Loucy (cell line): Measurements from ENCODE around the gene ZFAND3.

Experiments
- H2AFZ ChIP-seq: fragments of 200-600 bp; sonication (generic); 2 replicates; pipeline ENCODE4 v1.6.0; 2016; ENCODE audit warnings: antibody characterized with exemption, mild to moderate bottlenecking, low read length, moderate library complexity
- H3F3A ChIP-seq: fragments of 200-600 bp; 2 replicates; pipeline ENCODE4 v1.6.0; 2016; ENCODE audit warnings: antibody characterized with exemption, low read depth, mild to moderate bottlenecking
- H3K27me3 ChIP-seq: fragments of 200-600 bp; sonication (generic); 2 replicates; pipeline ENCODE4 v1.6.1; 2014; ENCODE audit warnings: low read length, mild to moderate bottlenecking; ENCODE audit not compliant: insufficient read depth, poor library complexity, severe bottlenecking
- H3K36me3 ChIP-seq: fragments of 200-600 bp; sonication (generic); 2 replicates; pipeline ENCODE4 v1.6.1; 2016; ENCODE audit warnings: low read length; ENCODE audit not compliant: insufficient read depth
- H3K4me1 ChIP-seq: fragments of 200-600 bp; sonication (generic); 2 replicates; pipeline ENCODE4 v1.5.1; 2014; ENCODE audit warnings: low read length, mild to moderate bottlenecking; ENCODE audit not compliant: insufficient read depth, poor library complexity, severe bottlenecking
- H3K4me2 ChIP-seq: fragments of 200-600 bp; sonication (generic); 2 replicates; pipeline ENCODE4 v1.6.0; 2014; ENCODE audit warnings: antibody characterized with exemption, low read length, low read depth, mild to moderate bottlenecking; ENCODE audit not compliant: poor library complexity, severe bottlenecking
- H3K4me3 ChIP-seq: fragments of 200-600 bp; sonication (generic); 2 replicates; pipeline ENCODE4 v1.5.1; 2014; ENCODE audit warnings: low read length, mild to moderate bottlenecking, mixed read lengths; ENCODE audit not compliant: poor library complexity, severe bottlenecking
- H3K79me2 ChIP-seq: fragments of 200-600 bp; sonication (generic); 2 replicates; pipeline ENCODE4 v1.6.1; 2014; ENCODE audit warnings: low read length; ENCODE audit not compliant: insufficient read depth
- H3K9ac ChIP-seq: fragments of 200-600 bp; sonication (generic); 2 replicates; pipeline ENCODE4 v1.6.0; 2014; ENCODE audit warnings: mild to moderate bottlenecking, low read depth, low read length, moderate library complexity; ENCODE audit not compliant: poor library complexity, severe bottlenecking
- H3K9me2 ChIP-seq: fragments of 200-600 bp; sonication (generic); replicated peaks from 2 replicates; pipeline ENCODE4 v1.6.1; 2016; ENCODE audit warnings: low read depth, low read length, mixed read lengths
- H3K9me3 ChIP-seq: fragments of 200-600 bp; sonication (generic); 2 replicates; pipeline ENCODE4 v1.6.1; 2014; ENCODE audit warnings: mild to moderate bottlenecking, antibody characterized with exemption, low read length, low read depth; ENCODE audit not compliant: insufficient read depth
- H4K20me1 ChIP-seq: fragments of 200-600 bp; sonication (generic); 2 replicates; pipeline ENCODE4 v1.6.0; 2014; ENCODE audit warnings: antibody characterized with exemption, low read length, mild to moderate bottlenecking; ENCODE audit not compliant: insufficient read depth, poor library complexity, severe bottlenecking
- CTCF ChIP-seq: fragments of 200-600 bp; sonication (generic); conservative IDR thresholded peaks from 2 replicates; pipeline ENCODE4 v1.5.1; 2014; ENCODE audit warnings: mild to moderate bottlenecking, antibody characterized with exemption, low read length
- EZH2phosphoT487 ChIP-seq: fragments of 200-600 bp; IDR thresholded peaks from 2 replicates; pipeline ENCODE4 v1.6.1; 2018; ENCODE audit warnings: antibody characterized with exemption, mild to moderate bottlenecking, moderate library complexity, borderline replicate concordance

ZFAND3 gene

GRCh38 chr6:38092964-38093363 lies 273.4 kb downstream of the ZFAND3 start:
- Histone ChIP-seq H2AFZ (no peak overlapping the region), H3K27me3 (no peaks in the 10 kb centered on the region), H3F3A (no peaks in the 10 kb centered on the region), H3K4me2 (no peak overlapping the region), H3K4me3 (no peak overlapping the region), H3K36me3 (no peaks in the 10 kb centered on the region), H3K79me2 (peaks cover 5% of the 10 kb centered on the region; the same call in 1 of the 2 replicates), H3K9me2 (no peaks in the 10 kb centered on the region), H4K20me1 (peaks cover 3% of the 10 kb centered on the region), H3K9me3 (no peaks in the 10 kb centered on the region), H3K4me1 (peaks cover 5% of the 10 kb centered on the region), H3K9ac (no peak overlapping the region)
- TF ChIP-seq CTCF (no peak), EZH2phosphoT487 (no peak)

- Histone ChIP-seq H3K4me2 (no peak overlapping the region), H2AFZ (no peak overlapping the region), H3K36me3 (peaks cover 4% of the 10 kb centered on the region; the same call in 1 of the 2 replicates), H4K20me1 (peaks cover 3% of the 10 kb centered on the region), H3K9me2 (no peaks in the 10 kb centered on the region), H3K9me3 (no peaks in the 10 kb centered on the region), H3K79me2 (peaks cover 5% of the 10 kb centered on the region; the same call in 1 of the 2 replicates), H3F3A (no peaks in the 10 kb centered on the region), H3K4me3 (no peak overlapping the region), H3K9ac (no peak overlapping the region), H3K4me1 (peaks cover 5% of the 10 kb centered on the region), H3K27me3 (no peaks in the 10 kb centered on the region)
- TF ChIP-seq EZH2phosphoT487 (no peak), CTCF (no peak)
These were observed 275.5 kb downstream of the ZFAND3 start for GRCh38 chr6:38095054-38095453.

GRCh38 chr6:38099221-38099620 lies 279.7 kb downstream of the ZFAND3 start:
- no peak for TF ChIP-seq CTCF
- TF ChIP-seq EZH2phosphoT487 = no peak

More at GRCh38 chr6:38099221-38099620, 279.7 kb downstream of the ZFAND3 start:
- H2AFZ ChIP-seq = no peak overlapping the region
- peaks cover 8% of the 10 kb centered on the region; the same call in 1 of the 2 replicates for H3K36me3 ChIP-seq
- no peak overlapping the region for H3K4me2 ChIP-seq
- no peaks in the 10 kb centered on the region for H3K27me3 ChIP-seq
- no peak overlapping the region for H3K9ac ChIP-seq
- H3K9me3 ChIP-seq = no peaks in the 10 kb centered on the region
- H3K4me1 ChIP-seq = peaks cover 7% of the 10 kb centered on the region
- H3K9me2 ChIP-seq = no peaks in the 10 kb centered on the region
- H4K20me1 ChIP-seq = no peaks in the 10 kb centered on the region
- H3F3A ChIP-seq = no peaks in the 10 kb centered on the region
- H3K79me2 ChIP-seq = no peaks in the 10 kb centered on the region; the same call in 1 of the 2 replicates
- H3K4me3 ChIP-seq = no peak overlapping the region
